Measurements from ENCODE around the gene TBC1D24.
"Not testable (repeated sequence)": the region's sequence is repeated elsewhere in the genome, so short reads cannot be mapped to it uniquely, and the experiment has no call there.

TBC1D24 gene

GRCh38 chr16:2518823-2519710 is 44.1 kb downstream of the TBC1D24 start:
- no peak for DNase-seq

GRCh38 chr16:2519711-2520080 is 44.8 kb downstream of the TBC1D24 start:
- no peak for DNase-seq

GRCh38 chr16:2520097-2520783 is 45.3 kb downstream of the TBC1D24 start, which contains the start of gene AMDHD2:
Gene AMDHD2, plus strand, starts transcription at chr16:2520371. Its CDS starts 88 bp downstream, at chr16:2520459.
- peak; percentile 86 to 89 for DNase-seq

DNA sequence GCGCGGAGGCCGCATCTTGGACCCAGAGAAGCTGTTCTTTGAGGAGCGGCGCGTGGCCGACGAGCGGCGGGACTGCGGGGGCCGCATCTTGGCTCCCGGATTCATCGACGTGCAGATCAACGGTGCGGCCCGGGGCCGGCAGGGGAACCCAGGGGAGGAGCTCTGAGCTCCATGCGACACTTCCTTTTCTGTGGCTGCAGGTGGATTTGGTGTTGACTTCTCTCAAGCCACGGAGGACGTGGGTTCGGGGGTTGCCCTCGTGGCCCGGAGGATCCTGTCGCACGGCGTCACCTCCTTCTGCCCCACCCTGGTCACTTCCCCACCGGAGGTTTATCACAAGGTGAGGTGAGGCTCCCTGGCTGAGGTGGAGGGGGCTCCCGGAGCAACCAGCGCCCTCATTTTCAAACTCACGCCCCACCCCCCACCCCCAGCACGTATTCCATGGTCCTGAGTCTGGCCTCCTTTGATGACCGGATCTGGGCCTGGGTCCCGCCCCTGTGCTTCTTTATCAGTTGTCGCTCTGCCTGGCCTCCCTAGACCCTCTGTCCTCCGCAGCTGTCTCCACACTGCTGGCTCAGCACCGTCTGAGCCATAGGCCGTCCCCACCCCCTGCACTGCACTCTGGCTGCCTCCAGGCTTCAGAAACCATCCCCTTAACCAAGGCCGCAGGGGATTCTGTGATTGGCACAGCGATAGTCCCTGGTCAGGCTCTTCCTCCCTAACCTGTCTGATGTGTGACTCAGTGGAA is 46.0 kb downstream of the TBC1D24 start:
- DNase-seq = peak in 1 of 2 donors; percentile 29

DNA sequence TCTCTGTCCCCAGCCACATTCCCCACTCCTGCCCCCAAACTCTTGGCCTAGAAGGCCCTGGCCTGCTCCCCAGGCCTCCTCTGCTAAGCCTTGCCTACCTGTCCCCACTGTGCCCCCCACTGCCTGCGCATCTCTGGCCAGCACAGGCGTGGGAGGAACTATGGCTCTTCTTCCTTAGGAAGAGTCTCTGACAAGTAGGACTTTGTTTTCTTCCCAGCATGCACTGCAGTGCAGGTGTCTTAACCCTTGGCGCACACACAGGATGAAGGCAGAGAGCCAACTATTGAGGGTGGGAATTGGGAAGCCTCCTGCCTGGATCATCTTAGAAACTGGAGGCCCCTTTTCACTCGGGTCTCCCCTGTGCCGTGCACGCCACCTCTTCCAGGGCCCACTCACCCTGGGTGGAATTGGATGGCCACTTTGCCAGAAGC is 48.9 kb downstream of the TBC1D24 start:
- DNase-seq = no peak

GRCh38 chr16:2524339-2524938 is 49.5 kb downstream of the TBC1D24 start:
- DNase-seq = no peak

DNA sequence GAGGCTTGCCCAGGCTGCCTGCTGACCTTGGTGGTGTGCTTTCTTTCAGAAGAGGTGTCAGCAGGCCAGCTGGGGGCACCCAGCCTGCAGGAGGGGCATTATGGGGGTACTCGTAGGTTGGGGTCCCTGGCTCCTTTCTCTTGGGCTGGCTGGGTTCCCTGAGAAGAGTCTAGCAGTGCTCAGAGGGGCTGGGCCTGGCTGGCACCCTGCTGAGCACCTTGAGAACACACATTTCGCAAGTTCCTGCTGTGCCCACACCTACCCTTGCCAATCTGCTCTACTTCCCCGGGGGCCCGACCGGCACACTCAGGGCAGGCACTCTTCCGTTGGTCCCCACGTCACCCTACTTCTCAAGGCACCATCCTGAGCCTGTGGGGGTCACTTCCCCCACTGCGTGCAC is 51.2 kb downstream of the TBC1D24 start:
- DNase-seq = no peak

DNA sequence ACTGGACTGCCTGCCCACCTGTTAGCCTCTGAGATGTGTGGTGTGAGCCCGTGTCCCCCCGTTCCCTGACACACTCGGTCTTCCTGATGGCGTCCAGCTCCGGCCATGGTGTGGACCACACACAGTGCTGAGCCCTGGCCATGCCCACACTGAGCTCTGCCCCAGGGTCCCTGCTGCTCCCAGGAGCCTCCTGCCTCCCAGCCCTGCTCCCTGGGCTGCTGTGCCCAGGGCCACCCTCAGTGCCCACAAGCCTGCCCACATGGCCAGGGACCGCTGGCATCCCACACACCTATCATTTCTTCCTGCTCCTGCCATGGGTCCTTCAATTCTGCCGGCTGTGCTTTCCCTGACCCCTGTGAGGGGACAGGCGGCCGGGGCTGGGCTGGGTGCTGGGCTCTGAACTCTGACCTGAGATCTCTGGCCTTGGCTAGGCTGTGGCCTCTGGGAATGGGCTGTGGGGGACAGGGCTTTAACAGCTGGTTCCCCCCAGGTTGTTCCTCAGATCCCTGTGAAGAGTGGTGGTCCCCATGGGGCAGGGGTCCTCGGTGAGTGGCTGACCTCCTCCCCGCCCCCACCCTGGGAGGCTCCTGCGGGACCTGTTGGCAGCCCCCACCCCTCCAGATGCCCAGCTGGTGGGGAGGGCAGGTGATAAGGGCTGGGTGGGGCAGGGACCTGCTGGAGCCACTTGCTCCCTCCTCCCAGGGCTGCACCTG is 52.3 kb downstream of the TBC1D24 start:
- no peak for DNase-seq

DNA sequence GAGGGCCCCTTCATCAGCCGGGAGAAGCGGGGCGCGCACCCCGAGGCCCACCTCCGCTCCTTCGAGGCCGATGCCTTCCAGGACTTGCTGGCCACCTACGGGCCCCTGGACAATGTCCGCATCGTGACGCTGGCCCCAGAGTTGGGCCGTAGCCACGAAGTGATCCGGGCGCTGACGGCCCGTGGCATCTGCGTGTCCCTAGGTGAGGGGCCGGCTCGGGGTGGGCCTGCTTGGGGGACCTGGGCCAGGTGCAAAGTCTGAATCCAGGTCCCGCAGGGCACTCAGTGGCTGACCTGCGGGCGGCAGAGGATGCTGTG is 52.8 kb downstream of the TBC1D24 start:
- no peak for DNase-seq

- no peak for DNase-seq
Measured at GRCh38 chr16:2528161-2529060, 53.5 kb downstream of the TBC1D24 start.

DNA sequence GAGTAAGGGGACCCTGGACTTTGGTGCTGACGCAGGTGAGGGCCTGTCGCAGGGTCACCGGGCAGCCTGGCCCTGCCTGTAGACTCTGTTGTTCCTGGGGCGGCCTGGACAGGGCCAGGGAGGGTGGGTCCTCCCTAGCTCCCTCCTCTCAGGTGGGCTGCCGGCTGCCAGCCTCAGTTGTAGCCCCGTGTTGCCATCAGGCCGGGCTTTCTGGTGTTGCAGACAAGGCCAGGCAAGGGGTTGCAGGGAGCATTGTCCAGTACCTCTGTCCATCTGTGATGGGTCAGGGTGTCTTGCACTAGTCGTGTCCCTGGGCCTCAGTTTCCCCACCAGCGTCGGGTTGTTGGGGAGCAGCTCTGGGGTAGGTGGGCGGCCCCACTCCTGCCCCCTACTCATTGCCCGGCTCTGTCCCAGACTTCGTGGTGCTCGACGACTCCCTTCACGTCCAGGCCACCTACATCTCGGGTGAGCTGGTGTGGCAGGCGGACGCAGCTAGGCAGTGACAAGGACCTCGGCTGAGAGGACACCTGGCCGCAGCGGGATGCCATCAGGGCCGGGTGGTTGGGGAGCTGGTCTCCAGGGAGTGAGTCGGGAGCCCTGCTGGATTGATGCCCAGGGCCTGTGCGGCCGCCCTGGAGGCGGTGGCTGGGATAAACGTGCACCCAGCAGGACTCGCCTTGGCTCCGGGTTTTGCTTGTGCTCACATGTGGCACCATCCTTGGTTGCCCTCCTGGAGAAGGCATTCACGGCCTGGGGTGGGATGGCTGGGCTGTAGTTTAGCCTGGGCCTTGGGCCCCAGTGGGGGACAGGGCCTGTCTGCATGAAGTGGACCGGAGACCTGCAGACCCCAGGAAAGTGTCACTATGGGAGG is 54.4 kb downstream of the TBC1D24 start:
- DNase-seq = no peak

- no peak for DNase-seq
Measured at GRCh38 chr16:2529961-2530628, 55.2 kb downstream of the TBC1D24 start.

DNA sequence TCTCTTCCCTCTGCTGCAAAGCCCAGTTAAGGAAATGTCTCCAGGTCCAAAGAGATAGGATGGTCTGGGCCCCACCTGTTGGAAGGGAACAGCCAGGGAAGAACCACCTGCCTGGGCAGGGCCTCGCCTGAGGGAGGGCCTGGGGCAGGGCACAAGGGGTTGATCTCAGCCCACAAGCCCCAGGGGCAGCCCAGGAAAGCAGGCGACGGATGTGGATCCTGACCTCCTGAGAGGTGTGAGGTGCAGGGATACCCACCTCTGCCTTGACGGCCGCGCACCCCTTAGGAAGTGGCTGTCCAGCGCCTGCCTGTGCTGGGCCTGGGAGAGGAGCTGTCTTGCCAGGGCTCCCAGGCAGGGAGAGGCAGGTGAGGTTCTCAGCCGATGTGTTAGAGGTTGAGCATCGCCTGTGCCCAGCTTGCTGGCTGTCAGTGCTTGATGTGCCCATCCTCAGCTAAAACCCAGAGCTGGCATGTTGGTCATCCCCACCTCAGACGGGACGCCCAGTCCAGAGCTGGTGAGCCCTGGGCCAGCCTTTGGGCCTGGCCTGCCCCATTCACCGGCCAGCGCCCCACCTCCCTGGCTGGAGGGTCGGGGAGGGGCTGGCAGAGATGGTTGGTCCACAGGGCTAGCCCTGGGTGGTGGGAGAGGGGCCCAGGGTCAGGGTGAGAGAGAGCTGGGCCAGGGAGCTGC is 55.8 kb downstream of the TBC1D24 start:
- no peak for DNase-seq

DNA sequence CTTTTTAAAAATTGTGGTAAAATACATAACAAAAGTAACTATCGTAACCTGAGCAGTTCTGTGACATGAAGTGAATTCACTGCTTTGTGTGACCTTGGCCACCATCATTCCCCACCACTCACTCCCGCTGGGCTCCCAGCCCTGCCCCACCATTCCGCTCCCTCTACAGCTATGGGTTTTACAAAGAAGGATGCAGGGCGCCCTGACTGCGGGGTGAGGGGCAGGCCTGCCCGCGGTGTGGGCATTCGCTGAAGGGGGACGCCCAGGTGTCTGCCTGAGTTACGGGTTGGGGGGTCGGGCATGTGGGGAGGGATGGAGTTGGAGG is 56.4 kb downstream of the TBC1D24 start, which contains the start of gene CEMP1:
Gene CEMP1 (minus strand): TSS at position 38 of the 325 bp plus-strand sequence. CDS start 335 bp downstream, outside the sequence.
- DNase-seq = no peak

- DNase-seq = peak; percentile 95
Measured at GRCh38 chr16:2531696-2532493, 57.0 kb downstream of the TBC1D24 start.

GRCh38 chr16:2532494-2533141 is 57.7 kb downstream of the TBC1D24 start:
- DNase-seq = peak; percentile 50 to 51

GRCh38 chr16:2533142-2533755 is 58.3 kb downstream of the TBC1D24 start:
- not testable (repeated sequence) for DNase-seq

Data from stimulated activated CD4-positive, alpha-beta T cell treated with anti-CD3 and anti-CD28 coated beads, Interleukin-2, amount 100 ng/mL, for 48 hours (primary cell).